WTC11 (cell line): ENCODE results near the gene CLEC16A. TPM values are rescaled to one million over a fixed set of nuclear protein-coding genes. Genes with fewer than 3 reads are reported as not detected.

Experiments used
- ATAC-seq: fragments of 200-7000 bp; cut with Tn5 transposase; 2 replicates; pipeline ENCODE4 v1.10.0; 2021; ENCODE audit warnings: mild to moderate bottlenecking, moderate library complexity
- CTCF ChIA-PET: fragments of 300-600 bp; sonication (Branson Sonifier 250); formaldehyde crosslinking; loops from one replicate; lab custom pipeline; 2021; ENCODE audit warnings: antibody characterized with exemption; lab: Charles Lee
- POLR2A ChIA-PET: fragments of 350-600 bp; sonication (Branson Sonifier 250); formaldehyde crosslinking; loops from one replicate; lab custom pipeline; 2021; ENCODE audit warnings: antibody characterized with exemption; lab: Charles Lee
- DNase-seq: peaks from one replicate; pipeline ENCODE4 v3.0.0; 2021; ENCODE audit warnings: low spot score
- H3K27ac Mint-ChIP-seq: 2 replicates; pipeline ENCODE4 v1.8.0; 2021; ENCODE audit warnings: mixed read lengths
- H3K27me3 Mint-ChIP-seq: 2 replicates; pipeline ENCODE4 v1.8.0; 2021; ENCODE audit warnings: low read depth, mild to moderate bottlenecking, moderate library complexity, mixed read lengths
- H3K36me3 Mint-ChIP-seq: 2 replicates; pipeline ENCODE4 v1.8.0; 2021; ENCODE audit warnings: mixed read lengths
- H3K4me1 Mint-ChIP-seq: 2 replicates; pipeline ENCODE4 v1.8.0; 2022; ENCODE audit warnings: mixed read lengths
- H3K4me3 Mint-ChIP-seq: 2 replicates; pipeline ENCODE4 v1.8.0; 2021; ENCODE audit warnings: mild to moderate bottlenecking, moderate library complexity, mixed read lengths
- H3K9me3 Mint-ChIP-seq: 2 replicates; pipeline ENCODE4 v1.8.0; 2021; ENCODE audit warnings: mixed read lengths
- MYBL2 ChIP-seq: sonication (generic); formaldehyde crosslinking; IDR thresholded peaks from 2 replicates; pipeline ENCODE4 v1.8.1; 2023; ENCODE audit warnings: mild to moderate bottlenecking, moderate library complexity, missing genetic modification reagents
- TCF7 ChIP-seq: sonication (generic); formaldehyde crosslinking; IDR thresholded peaks from 2 replicates; pipeline ENCODE4 v1.8.0; 2022; ENCODE audit warnings: mild to moderate bottlenecking, low read depth, missing genetic modification reagents, moderate library complexity
- TEAD4 ChIP-seq: sonication (generic); formaldehyde crosslinking; IDR thresholded peaks from 2 replicates; pipeline ENCODE4 v1.8.0; 2022; ENCODE audit warnings: mild to moderate bottlenecking, missing genetic modification reagents
- ZNF219 ChIP-seq: sonication (generic); formaldehyde crosslinking; IDR thresholded peaks from 2 replicates; pipeline ENCODE4 v1.8.0; 2023; ENCODE audit warnings: missing genetic modification reagents, mild to moderate bottlenecking, borderline replicate concordance
- ZNF671 ChIP-seq: fragments of 250-450 bp; sonication (Bioruptor Pico); IDR thresholded peaks from 2 replicates; pipeline ENCODE4 v1.8.0; 2021; ENCODE audit warnings: mild to moderate bottlenecking
- total RNA-seq: library from RNA; stranded (reverse); gene quantifications from 3 replicates; pipeline ENCODE4 v1.2.3, GENCODE V29; 2021
- TF ChIP-seq, protein P1 (sequence below): sonication (generic); formaldehyde crosslinking; IDR thresholded peaks from 2 replicates; pipeline ENCODE4 v1.8.1; 2022; ENCODE audit warnings: missing genetic modification reagents, borderline replicate concordance
- TF ChIP-seq, protein P2 (sequence below): sonication (generic); formaldehyde crosslinking; IDR thresholded peaks from 2 replicates; pipeline ENCODE4 v1.8.0; 2023; ENCODE audit warnings: missing genetic modification reagents, mild to moderate bottlenecking, borderline replicate concordance
- TF ChIP-seq, protein P3 (sequence below): fragments of 250-450 bp; sonication (Bioruptor Pico); IDR thresholded peaks from 2 replicates; pipeline ENCODE4 v1.9.0; 2021; ENCODE audit warnings: mild to moderate bottlenecking
- TF ChIP-seq, protein P4 (sequence below): sonication (generic); formaldehyde crosslinking; IDR thresholded peaks from 2 replicates; pipeline ENCODE4 v1.8.0; 2022; ENCODE audit warnings: mild to moderate bottlenecking, missing genetic modification reagents

CLEC16A gene
- total RNA-seq, 1 experiment from 2014 or later, result 14.4 TPM

- POLR2A ChIA-PET, result interaction anchor here (0.6 kb wide), 1 partner anchor 659 kb away, joined by 3 read pairs; no protein-coding TSS in a partner anchor
Observed at GRCh38 chr16:11169641-11170040, 225.3 kb downstream of the CLEC16A start.

GRCh38 chr16:11170201-11170600 is 225.8 kb downstream of the CLEC16A start:
- no peak for ATAC-seq
- H3K4me3 Mint-ChIP-seq, result no peak overlapping the region
- no peak for TF ChIP-seq TEAD4 (CRISPR knock-in tag)
- TF ChIP-seq, protein P1, sequence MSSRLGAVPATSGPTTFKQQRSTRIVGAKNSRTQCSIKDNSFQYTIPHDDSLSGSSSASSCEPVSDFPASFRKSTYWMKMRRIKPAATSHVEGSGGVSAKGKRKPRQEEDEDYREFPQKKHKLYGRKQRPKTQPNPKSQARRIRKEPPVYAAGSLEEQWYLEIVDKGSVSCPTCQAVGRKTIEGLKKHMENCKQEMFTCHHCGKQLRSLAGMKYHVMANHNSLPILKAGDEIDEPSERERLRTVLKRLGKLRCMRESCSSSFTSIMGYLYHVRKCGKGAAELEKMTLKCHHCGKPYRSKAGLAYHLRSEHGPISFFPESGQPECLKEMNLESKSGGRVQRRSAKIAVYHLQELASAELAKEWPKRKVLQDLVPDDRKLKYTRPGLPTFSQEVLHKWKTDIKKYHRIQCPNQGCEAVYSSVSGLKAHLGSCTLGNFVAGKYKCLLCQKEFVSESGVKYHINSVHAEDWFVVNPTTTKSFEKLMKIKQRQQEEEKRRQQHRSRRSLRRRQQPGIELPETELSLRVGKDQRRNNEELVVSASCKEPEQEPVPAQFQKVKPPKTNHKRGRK (CRISPR knock-in tag), result no peak
- TF ChIP-seq, protein P2, sequence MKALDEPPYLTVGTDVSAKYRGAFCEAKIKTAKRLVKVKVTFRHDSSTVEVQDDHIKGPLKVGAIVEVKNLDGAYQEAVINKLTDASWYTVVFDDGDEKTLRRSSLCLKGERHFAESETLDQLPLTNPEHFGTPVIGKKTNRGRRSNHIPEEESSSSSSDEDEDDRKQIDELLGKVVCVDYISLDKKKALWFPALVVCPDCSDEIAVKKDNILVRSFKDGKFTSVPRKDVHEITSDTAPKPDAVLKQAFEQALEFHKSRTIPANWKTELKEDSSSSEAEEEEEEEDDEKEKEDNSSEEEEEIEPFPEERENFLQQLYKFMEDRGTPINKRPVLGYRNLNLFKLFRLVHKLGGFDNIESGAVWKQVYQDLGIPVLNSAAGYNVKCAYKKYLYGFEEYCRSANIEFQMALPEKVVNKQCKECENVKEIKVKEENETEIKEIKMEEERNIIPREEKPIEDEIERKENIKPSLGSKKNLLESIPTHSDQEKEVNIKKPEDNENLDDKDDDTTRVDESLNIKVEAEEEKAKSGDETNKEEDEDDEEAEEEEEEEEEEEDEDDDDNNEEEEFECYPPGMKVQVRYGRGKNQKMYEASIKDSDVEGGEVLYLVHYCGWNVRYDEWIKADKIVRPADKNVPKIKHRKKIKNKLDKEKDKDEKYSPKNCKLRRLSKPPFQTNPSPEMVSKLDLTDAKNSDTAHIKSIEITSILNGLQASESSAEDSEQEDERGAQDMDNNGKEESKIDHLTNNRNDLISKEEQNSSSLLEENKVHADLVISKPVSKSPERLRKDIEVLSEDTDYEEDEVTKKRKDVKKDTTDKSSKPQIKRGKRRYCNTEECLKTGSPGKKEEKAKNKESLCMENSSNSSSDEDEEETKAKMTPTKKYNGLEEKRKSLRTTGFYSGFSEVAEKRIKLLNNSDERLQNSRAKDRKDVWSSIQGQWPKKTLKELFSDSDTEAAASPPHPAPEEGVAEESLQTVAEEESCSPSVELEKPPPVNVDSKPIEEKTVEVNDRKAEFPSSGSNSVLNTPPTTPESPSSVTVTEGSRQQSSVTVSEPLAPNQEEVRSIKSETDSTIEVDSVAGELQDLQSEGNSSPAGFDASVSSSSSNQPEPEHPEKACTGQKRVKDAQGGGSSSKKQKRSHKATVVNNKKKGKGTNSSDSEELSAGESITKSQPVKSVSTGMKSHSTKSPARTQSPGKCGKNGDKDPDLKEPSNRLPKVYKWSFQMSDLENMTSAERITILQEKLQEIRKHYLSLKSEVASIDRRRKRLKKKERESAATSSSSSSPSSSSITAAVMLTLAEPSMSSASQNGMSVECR (CRISPR knock-in tag), result no peak
- TF ChIP-seq, protein P3, sequence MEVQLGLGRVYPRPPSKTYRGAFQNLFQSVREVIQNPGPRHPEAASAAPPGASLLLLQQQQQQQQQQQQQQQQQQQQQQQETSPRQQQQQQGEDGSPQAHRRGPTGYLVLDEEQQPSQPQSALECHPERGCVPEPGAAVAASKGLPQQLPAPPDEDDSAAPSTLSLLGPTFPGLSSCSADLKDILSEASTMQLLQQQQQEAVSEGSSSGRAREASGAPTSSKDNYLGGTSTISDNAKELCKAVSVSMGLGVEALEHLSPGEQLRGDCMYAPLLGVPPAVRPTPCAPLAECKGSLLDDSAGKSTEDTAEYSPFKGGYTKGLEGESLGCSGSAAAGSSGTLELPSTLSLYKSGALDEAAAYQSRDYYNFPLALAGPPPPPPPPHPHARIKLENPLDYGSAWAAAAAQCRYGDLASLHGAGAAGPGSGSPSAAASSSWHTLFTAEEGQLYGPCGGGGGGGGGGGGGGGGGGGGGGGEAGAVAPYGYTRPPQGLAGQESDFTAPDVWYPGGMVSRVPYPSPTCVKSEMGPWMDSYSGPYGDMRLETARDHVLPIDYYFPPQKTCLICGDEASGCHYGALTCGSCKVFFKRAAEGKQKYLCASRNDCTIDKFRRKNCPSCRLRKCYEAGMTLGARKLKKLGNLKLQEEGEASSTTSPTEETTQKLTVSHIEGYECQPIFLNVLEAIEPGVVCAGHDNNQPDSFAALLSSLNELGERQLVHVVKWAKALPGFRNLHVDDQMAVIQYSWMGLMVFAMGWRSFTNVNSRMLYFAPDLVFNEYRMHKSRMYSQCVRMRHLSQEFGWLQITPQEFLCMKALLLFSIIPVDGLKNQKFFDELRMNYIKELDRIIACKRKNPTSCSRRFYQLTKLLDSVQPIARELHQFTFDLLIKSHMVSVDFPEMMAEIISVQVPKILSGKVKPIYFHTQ (CRISPR knock-in tag), result no peak
- no peak for TF ChIP-seq ZNF671
- TF ChIP-seq ZNF219 (CRISPR knock-in tag), result no peak
- TF ChIP-seq, protein P4, sequence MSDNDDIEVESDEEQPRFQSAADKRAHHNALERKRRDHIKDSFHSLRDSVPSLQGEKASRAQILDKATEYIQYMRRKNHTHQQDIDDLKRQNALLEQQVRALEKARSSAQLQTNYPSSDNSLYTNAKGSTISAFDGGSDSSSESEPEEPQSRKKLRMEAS (CRISPR knock-in tag), result no peak
- TF ChIP-seq, all 79 proteins: peak for 0
- no peak for DNase-seq
- H3K27me3 Mint-ChIP-seq, result no peaks in the 10 kb centered on the region
- H3K9me3 Mint-ChIP-seq, result no peaks in the 10 kb centered on the region
- H3K36me3 Mint-ChIP-seq, result no peaks in the 10 kb centered on the region
- ChIA-PET CTCF (no interaction called here), POLR2A (no interaction called here)
- H3K27ac Mint-ChIP-seq, result no peak overlapping the region; the same call in 1 of the 2 replicates
- no peaks in the 10 kb centered on the region for H3K4me1 Mint-ChIP-seq

More at GRCh38 chr16:11169641-11170040, 225.3 kb downstream of the CLEC16A start:
- no peak for ATAC-seq
- no peaks in the 10 kb centered on the region for H3K4me1 Mint-ChIP-seq
- no peak for DNase-seq
- H3K9me3 Mint-ChIP-seq, result no peaks in the 10 kb centered on the region
- CTCF ChIA-PET, result interaction anchor here (1.4 kb wide), 1 partner anchor 86 kb away, joined by 4 read pairs; the partner anchor contains the start of gene SOCS1
- TF ChIP-seq, protein P1 (CRISPR knock-in tag), result no peak
- TF ChIP-seq TCF7 (CRISPR knock-in tag) (no peak), MYBL2 (CRISPR knock-in tag) (no peak)
- TF ChIP-seq, all 79 proteins: peak for 0
- Mint-ChIP-seq H3K4me3 (no peak overlapping the region), H3K27ac (no peak overlapping the region), H3K27me3 (no peaks in the 10 kb centered on the region), H3K36me3 (no peaks in the 10 kb centered on the region)
